H1 (cell line): Measurements from ENCODE around the gene RNF214. TPM values are rescaled to one million over a fixed set of nuclear protein-coding genes. Genes with fewer than 3 reads are reported as not detected.

Experiments
- CTCF ChIA-PET: fragments of 300-600 bp; sonication (Branson Sonifier 250); formaldehyde crosslinking; loops from one replicate; lab custom pipeline; 2021; ENCODE audit not compliant: partially characterized antibody; lab: Charles Lee
- POLR2A ChIA-PET: fragments of 300-600 bp; sonication (Branson Sonifier 250); formaldehyde crosslinking; loops from one replicate; lab custom pipeline; 2021; ENCODE audit warnings: inconsistent platforms; ENCODE audit not compliant: partially characterized antibody; lab: Charles Lee
- DNase-seq, 2 experiments: peaks; one replicate each; pipeline versions ENCODE4 v3.0.0 to v3.0.0-alpha.2; 2010 to 2022; ENCODE audit warnings: low spot score in 2 of 2, low read depth in 1 of 2, mixed read lengths in 1 of 2
- FAIRE-seq: peaks from 2 replicates; lab custom pipeline; 2011; peaks lifted over from hg19 to GRCh38; lab: Jason Lieb, UNC
- H2AFZ ChIP-seq: 2 replicates; pipeline ENCODE4 v1.8.1; 2012; ENCODE audit warnings: low read length, inconsistent platforms
- H2AK5ac ChIP-seq: 2 replicates; pipeline ENCODE4 v1.6.1; 2013; ENCODE audit warnings: low read depth, low read length
- H2BK120ac ChIP-seq: replicated peaks from 2 replicates; pipeline ENCODE3; 2013; ENCODE audit warnings: low read depth, low read length, inconsistent platforms
- H2BK12ac ChIP-seq: 2 replicates; pipeline ENCODE4 v1.6.1; 2013; ENCODE audit warnings: low read depth, low read length
- H2BK15ac ChIP-seq: 2 replicates; pipeline ENCODE4 v1.6.1; 2013; ENCODE audit warnings: low read length
- H2BK20ac ChIP-seq: 2 replicates; pipeline ENCODE4 v1.6.1; 2013; ENCODE audit warnings: low read length
- H2BK5ac ChIP-seq: 2 replicates; pipeline ENCODE4 v1.6.1; 2013; ENCODE audit warnings: low read depth, low read length
- H3K14ac ChIP-seq: 2 replicates; pipeline ENCODE4 v1.6.1; 2013; ENCODE audit warnings: inconsistent platforms; ENCODE audit not compliant: insufficient read length
- H3K18ac ChIP-seq: 2 replicates; pipeline ENCODE4 v1.6.1; 2013; ENCODE audit warnings: low read length; ENCODE audit errors: extremely low read depth
- H3K23ac ChIP-seq: 2 replicates; pipeline ENCODE4 v1.6.1; 2013; ENCODE audit warnings: inconsistent platforms; ENCODE audit not compliant: insufficient read length
- H3K23me2 ChIP-seq: 2 replicates; pipeline ENCODE4 v1.6.1; 2013; ENCODE audit warnings: low read depth, low read length
- H3K27ac ChIP-seq: 2 replicates; pipeline ENCODE4 v1.6.1; 2011; ENCODE audit warnings: low read depth, low read length, inconsistent platforms
- H3K27me3 ChIP-seq, 4 experiments: replicated peaks in 1 of 4; 1 replicate in 1 of 4; 2 replicates in 3 of 4; pipeline versions ENCODE4 v1.6.1 to v1.8.1; 2011 to 2013; ENCODE audit warnings: low read length in 3 of 4, mild to moderate bottlenecking in 3 of 4, inconsistent platforms in 2 of 4, mixed read lengths in 2 of 4, moderate library complexity in 1 of 4; ENCODE audit not compliant: control insufficient read depth in 3 of 4, insufficient read depth in 3 of 4; ENCODE audit errors: extremely low read depth in 1 of 4
- H3K36me3 ChIP-seq, 4 experiments: 2 replicates each; pipeline versions ENCODE4 v1.6.1 to v1.8.1; 2011 to 2013; ENCODE audit warnings: mild to moderate bottlenecking in 4 of 4, low read length in 3 of 4, moderate library complexity in 2 of 4, control low read depth in 1 of 4, inconsistent platforms in 1 of 4; ENCODE audit not compliant: insufficient read depth in 4 of 4, control insufficient read depth in 2 of 4
- H3K4ac ChIP-seq: replicated peaks from 2 replicates; pipeline ENCODE3; 2013; ENCODE audit warnings: low read length, low read depth, mixed read lengths, inconsistent platforms; ENCODE audit not compliant: insufficient read length
- H3K4me1 ChIP-seq, 4 experiments: replicated peaks in 1 of 4; 1 replicate in 1 of 4; 2 replicates in 3 of 4; pipeline versions ENCODE4 v1.6.1 to v1.8.1; 2011 to 2013; ENCODE audit warnings: low read length in 3 of 4, inconsistent platforms in 2 of 4, mixed read lengths in 1 of 4; ENCODE audit not compliant: insufficient read depth in 4 of 4, control insufficient read depth in 3 of 4
- H3K4me2 ChIP-seq, 2 experiments: 2 replicates each; pipeline versions ENCODE4 v1.6.1 to v1.8.1; 2011 to 2013; ENCODE audit warnings: low read depth in 2 of 2, low read length in 2 of 2, control low read depth in 1 of 2, inconsistent platforms in 1 of 2, mild to moderate bottlenecking in 1 of 2; ENCODE audit not compliant: insufficient read depth in 1 of 2
- H3K4me3 ChIP-seq, 4 experiments: fragments of 200-600, 300-600 bp in 1 of 4; sonication (generic), shearing (Covaris generic), sonication (Bioruptor Twin) in 1 of 4; 2 replicates each; pipeline versions ENCODE4 v1.5.1 to v1.8.1; 2011 to 2016; ENCODE audit warnings: low read length in 4 of 4, low read depth in 3 of 4, control low read depth in 2 of 4, inconsistent platforms in 2 of 4, mild to moderate bottlenecking in 2 of 4, mixed read lengths in 1 of 4, moderate library complexity in 1 of 4; ENCODE audit not compliant: insufficient read depth in 2 of 4; ENCODE audit errors: extremely low read depth in 1 of 4
- H3K56ac ChIP-seq: replicated peaks from 2 replicates; pipeline ENCODE3; 2013; ENCODE audit warnings: low read depth, mild to moderate bottlenecking, mixed read lengths, low read length, inconsistent platforms; ENCODE audit not compliant: insufficient read length
- H3K79me1 ChIP-seq: 2 replicates; pipeline ENCODE4 v1.6.1; 2013; ENCODE audit warnings: low read depth, low read length, control low read depth
- H3K79me2 ChIP-seq, 2 experiments: 2 replicates each; pipeline versions ENCODE4 v1.6.1 to v1.8.1; 2012 to 2013; ENCODE audit warnings: low read length in 2 of 2, mild to moderate bottlenecking in 2 of 2, inconsistent platforms in 1 of 2; ENCODE audit not compliant: insufficient read depth in 2 of 2, control insufficient read depth in 1 of 2
- H3K9ac ChIP-seq, 4 experiments: replicated peaks in 1 of 4; 1 replicate in 1 of 4; 2 replicates in 3 of 4; pipeline versions ENCODE4 v1.6.1 to v1.8.1; 2011 to 2013; ENCODE audit warnings: low read depth in 3 of 4, low read length in 3 of 4, control low read depth in 2 of 4, mild to moderate bottlenecking in 2 of 4, moderate library complexity in 2 of 4, inconsistent platforms in 1 of 4; ENCODE audit errors: extremely low read depth in 1 of 4
- H3K9me3 ChIP-seq, 2 experiments: 2 replicates each; pipeline versions ENCODE4 v1.6.1 to v1.8.1; 2012 to 2013; ENCODE audit warnings: mild to moderate bottlenecking in 2 of 2, moderate library complexity in 2 of 2, control low read depth in 1 of 2, inconsistent platforms in 1 of 2, low read depth in 1 of 2, low read length in 1 of 2, mixed read lengths in 1 of 2; ENCODE audit not compliant: insufficient read depth in 2 of 2
- H4K20me1 ChIP-seq, 2 experiments: replicated peaks in 1 of 2; 2 replicates each; pipeline versions ENCODE3 to v1.8.1; 2011 to 2013; ENCODE audit warnings: inconsistent platforms in 2 of 2, low read length in 2 of 2, mild to moderate bottlenecking in 1 of 2; ENCODE audit not compliant: insufficient read depth in 2 of 2, control insufficient read depth in 1 of 2
- H4K5ac ChIP-seq: 2 replicates; pipeline ENCODE4 v1.6.1; 2013; ENCODE audit warnings: low read length, low read depth, mixed read lengths, inconsistent platforms; ENCODE audit not compliant: insufficient read length
- H4K8ac ChIP-seq: 2 replicates; pipeline ENCODE4 v1.8.0; 2013; ENCODE audit warnings: mild to moderate bottlenecking, moderate library complexity, low read length, inconsistent platforms; ENCODE audit not compliant: insufficient read depth; ENCODE audit errors: extremely low read depth
- H4K91ac ChIP-seq: replicated peaks from 2 replicates; pipeline ENCODE3; 2013; ENCODE audit warnings: low read length, mixed read lengths, inconsistent platforms; ENCODE audit not compliant: insufficient read length
- BACH1 ChIP-seq: IDR thresholded peaks from 2 replicates; pipeline ENCODE4 v1.6.1; 2012; ENCODE audit warnings: low read length, improper control_type of control experiment
- CBX5 ChIP-seq: fragments of 300-800, 300-1000 bp; sonication (generic); IDR thresholded peaks from 2 replicates; pipeline ENCODE4 v1.7.1; 2016; ENCODE audit warnings: antibody characterized with exemption, low read length, low read depth
- EZH2 ChIP-seq: fragments of 200-600 bp; sonication (generic); IDR thresholded peaks from 2 replicates; pipeline ENCODE4 v1.7.1; 2012; ENCODE audit warnings: low read depth, mild to moderate bottlenecking, moderate library complexity, low read length, inconsistent platforms; ENCODE audit not compliant: severe bottlenecking
- JUN ChIP-seq: IDR thresholded peaks from 2 replicates; pipeline ENCODE4 v1.6.1; 2011; ENCODE audit warnings: low read depth, mild to moderate bottlenecking, improper control_type of control experiment, low read length
- KDM1A ChIP-seq: fragments of 200-600, 300-600 bp; sonication (generic); IDR thresholded peaks from 2 replicates; pipeline ENCODE4 v1.7.1; 2016; ENCODE audit warnings: mild to moderate bottlenecking, low read length, borderline replicate concordance
- SIN3A ChIP-seq, 2 experiments: IDR thresholded peaks in 1 of 2; conservative IDR thresholded peaks in 1 of 2; 2 replicates each; pipeline ENCODE4 v1.6.1; 2011 to 2012; ENCODE audit warnings: low read length in 2 of 2, improper control_type of control experiment in 1 of 2, low read depth in 1 of 2, mild to moderate bottlenecking in 1 of 2
- SIRT6 ChIP-seq: IDR thresholded peaks from one replicate; pipeline ENCODE4 v1.7.1; 2012; ENCODE audit warnings: low read length, inconsistent platforms
- SIX5 ChIP-seq: IDR thresholded peaks from 2 replicates; pipeline ENCODE4 v1.6.1; 2011; ENCODE audit warnings: mild to moderate bottlenecking, low read depth, low read length
- SRF ChIP-seq: IDR thresholded peaks from 2 replicates; pipeline ENCODE4 v1.6.1; 2011; ENCODE audit warnings: mild to moderate bottlenecking, low read depth, low read length, moderate library complexity
- WGBS, 2 experiments: shearing (Covaris generic) in 1 of 2; methylation state at CpG; one replicate each; pipeline versions ENCODE4 v1.1.6 to v1.1.7; 2013 to 2015; ENCODE audit warnings: low lambda C conversion rate in 2 of 2, mixed read lengths in 2 of 2, inconsistent platforms in 1 of 2, low coverage in 1 of 2, missing lambda C conversion rate in 1 of 2; ENCODE audit not compliant: insufficient replicate concordance in 2 of 2, insufficient coverage in 1 of 2, insufficient read length in 1 of 2; ENCODE audit errors: extremely low coverage in 1 of 2, missing lambda C conversion rate in 1 of 2; 5-methylcytosine and 5-hydroxymethylcytosine counted together
- polyA plus RNA-seq, 7 experiments: library from polyadenylated mRNA; depleted of rRNA in 3 of 7; stranded (reverse) in 5 of 7; unstranded in 2 of 7; fragments of >200 nt in 5 of 7; fragments of 200-250 nt in 2 of 7; gene quantifications; 1 replicate in 5 of 7; 2 replicates in 1 of 7; 4 replicates in 1 of 7; pipeline versions ENCODE4 v1.2.1 to v1.2.3, GENCODE V29; 2011 to 2013; ENCODE audit warnings: missing spikeins in 2 of 7, mixed read lengths in 2 of 7
- total RNA-seq: library from RNA; stranded (reverse); fragmentation: NEBNext Ultra II Directional; extraction: Animal tissue kit (Norgen Biotek cat#: 25700); gene quantifications from 2 replicates; pipeline ENCODE4 v1.2.1, GENCODE V29; 2021
- TF ChIP-seq, protein P1 (sequence below): IDR thresholded peaks from 2 replicates; pipeline ENCODE4 v1.6.1; 2012; ENCODE audit warnings: inconsistent platforms

RNF214 gene
- total and polyA plus RNA-seq, 2 of the 8 experiments (the other 6 are each of a cell fraction or from before 2014, with no cell fraction given), result 34.9 to 35.6 TPM

- Histone ChIP-seq H3K9me3 (no peaks in the 10 kb centered on the region), H4K8ac (no peak overlapping the region), H4K20me1 (peaks cover 0 to 1% of the 10 kb centered on the region in 2 experiments), H3K79me2 (no peaks in the 10 kb centered on the region), H3K4me3 (no peak overlapping the region), H3K27ac (no peak overlapping the region), H2AK5ac (no peak overlapping the region), H4K91ac (no peak overlapping the region), H2AFZ (no peak overlapping the region), H3K27me3 (peaks cover 0 to 4% (median 2%) of the 10 kb centered on the region in 4 experiments; a peak in 5 of 7 replicates), H3K14ac (no peak overlapping the region), H3K4me2 (no peak overlapping the region), H3K18ac (no peak overlapping the region), H3K36me3 (no peaks in the 10 kb centered on the region), H3K9ac (no peak overlapping the region), H2BK15ac (no peak overlapping the region), H2BK12ac (no peak overlapping the region), H2BK5ac (no peak overlapping the region), H3K23me2 (peaks cover 10% of the 10 kb centered on the region; the same call in 1 of the 2 replicates), H3K4me1 (peaks cover 5 to 10% (median 8%) of the 10 kb centered on the region in 4 experiments), H3K79me1 (no peaks in the 10 kb centered on the region), H2BK120ac (no peak overlapping the region), H2BK20ac (no peak overlapping the region)
- no peak for DNase-seq
- 83% methylated on average over 5 of the region's 5 CpGs; no CpG with 5 or more reads in 1 of the 2 experiments for WGBS, 2 experiments
- no peak for FAIRE-seq
- POLR2A ChIA-PET, result interaction anchor here (1.1 to 1.9 kb wide), 4 partner anchors 8 to 15 kb away, joined by 3 to 6 read pairs (median 3); partner anchors contain the start of gene CEP164
- TF ChIP-seq SIN3A (conservative IDR thresholded peaks at IDR 0.05 in 1 of 2, IDR thresholded peaks at IDR 0.05 in 1 of 2; ENCODE audit: low read depth in 1 of 2, low read length in 2 of 2) (no peak), SIX5 (no peak), EZH2 (no peak), JUN (no peak), BACH1 (no peak), SIRT6 (no peak), SRF (no peak), CBX5 (no peak), KDM1A (no peak)
- TF ChIP-seq, protein P1, sequence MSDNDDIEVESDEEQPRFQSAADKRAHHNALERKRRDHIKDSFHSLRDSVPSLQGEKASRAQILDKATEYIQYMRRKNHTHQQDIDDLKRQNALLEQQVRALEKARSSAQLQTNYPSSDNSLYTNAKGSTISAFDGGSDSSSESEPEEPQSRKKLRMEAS, result no peak
- TF ChIP-seq, all 59 proteins: peak for 0
- no peak overlapping the region for H3K56ac ChIP-seq
- no peak overlapping the region for H3K23ac ChIP-seq
- no peak overlapping the region for H4K5ac ChIP-seq
- CTCF ChIA-PET, result interaction anchor here (0.6 to 1.3 kb wide), 3 partner anchors 9 to 994 kb away, joined by 3 to 4 read pairs (median 3); no protein-coding TSS in a partner anchor
- H3K4ac ChIP-seq, result no peak overlapping the region
These were observed 86.9 kb downstream of the RNF214 start for GRCh38 chr11:117319214-117319840.
